ENCODE data around the gene SLC9A8.

Gene SLC9A8

DNA sequence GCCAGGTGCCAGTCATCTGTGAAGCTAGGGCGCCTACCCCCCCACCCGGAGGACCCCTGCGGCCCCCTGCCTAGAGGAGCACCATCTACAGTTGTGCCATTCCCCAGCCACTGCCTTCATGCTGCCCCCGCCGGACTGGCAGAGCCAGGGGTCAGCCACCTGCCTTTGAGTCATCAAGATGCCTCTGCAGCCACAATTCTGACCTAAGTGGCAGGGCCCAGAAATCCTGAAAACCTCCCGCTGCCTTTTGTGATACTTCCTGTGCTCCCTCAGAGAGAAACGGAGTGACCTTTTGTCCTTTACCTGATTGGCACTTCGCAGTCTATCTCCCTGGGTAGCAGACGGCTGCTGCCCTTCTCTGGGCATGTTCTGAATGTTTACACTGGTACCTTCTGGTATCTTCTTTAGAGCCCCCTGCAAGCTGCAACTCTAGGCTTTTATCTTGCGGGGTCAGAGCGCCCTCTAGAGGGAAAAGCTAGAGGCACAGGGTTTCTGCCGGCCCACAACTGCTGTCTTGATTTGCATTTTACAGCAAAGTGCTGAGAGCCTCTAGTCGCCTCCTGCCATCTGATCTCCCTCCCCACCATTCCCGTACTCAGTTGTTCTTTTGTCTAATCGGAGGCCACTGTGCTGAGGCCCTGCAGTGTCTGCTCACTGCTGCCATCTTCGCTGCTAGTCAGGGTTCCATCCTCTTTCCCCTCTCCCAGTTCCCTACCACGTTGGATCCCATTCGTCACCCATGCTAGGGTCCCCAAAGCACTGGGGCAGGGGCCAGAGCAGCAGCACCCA is 75.8 kb downstream of the SLC9A8 start:
- no peak for DNase-seq (ENCODE audit: low read depth, low spot score)
- Histone ChIP-seq H3K27ac (no peak overlapping the region), H3K9ac (ENCODE audit: insufficient read length) (no peak overlapping the region)

GRCh38 chr20:49889001-49889934 is 76.6 kb downstream of the SLC9A8 start:
- Histone ChIP-seq H3K27ac (no peak overlapping the region), H3K9ac (ENCODE audit: insufficient read length) (no peak overlapping the region)
- no peak for DNase-seq (ENCODE audit: low read depth, low spot score)

More for the DNA sequence above, 75.8 kb downstream of the SLC9A8 start:
- TF ChIP-seq EZH2 (IDR thresholded peaks at IDR 0.05), result no peak
- TF ChIP-seq POLR2AphosphoS5 (IDR thresholded peaks at IDR 0.05; ENCODE audit: borderline replicate concordance, low read depth, low read length), result no peak
- TF ChIP-seq FOXP2 (optimal IDR thresholded peaks at IDR 0.05; ENCODE audit: control extremely low read depth, extremely low read length, insufficient read depth), result no peak
- Histone ChIP-seq H3K9me3 (ENCODE audit: low read depth, low read length) (no peaks in the 10 kb centered on the region), H3K36me3 (ENCODE audit: insufficient read depth, low read length) (no peaks in the 10 kb centered on the region), H3K4me3 (no peak overlapping the region)

DNA sequence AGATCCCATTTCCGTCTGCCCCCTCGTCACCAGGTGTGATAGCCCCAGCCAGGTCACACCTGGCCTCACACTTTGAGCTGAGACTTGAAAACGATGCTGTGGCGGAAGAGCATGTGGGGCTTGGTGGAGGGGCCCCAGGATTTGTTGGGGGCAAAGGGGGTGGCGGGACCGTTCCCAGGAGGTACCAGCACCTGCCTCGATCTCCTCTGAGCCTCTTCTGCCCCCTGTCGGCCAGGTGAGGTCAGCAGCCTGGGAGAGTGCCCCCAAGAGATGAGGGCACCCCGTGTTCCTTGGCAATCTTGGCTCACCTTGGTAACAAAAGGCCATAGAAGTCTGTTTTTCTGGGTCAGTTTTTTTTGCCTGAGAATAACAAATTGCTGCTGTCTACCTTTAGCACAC is 77.3 kb downstream of the SLC9A8 start:
- no peak overlapping the region for H3K4me3 ChIP-seq
- H3K9me3 ChIP-seq (ENCODE audit: low read depth, low read length), result no peaks in the 10 kb centered on the region
- no peak overlapping the region for H3K9ac ChIP-seq (ENCODE audit: insufficient read length)
- no peak overlapping the region for H3K27ac ChIP-seq
- no peaks in the 10 kb centered on the region for H3K36me3 ChIP-seq (ENCODE audit: insufficient read depth, low read length)
- no peak for DNase-seq (ENCODE audit: low read depth, low spot score)
- TF ChIP-seq FOXP2 (optimal IDR thresholded peaks at IDR 0.05; ENCODE audit: control extremely low read depth, extremely low read length, insufficient read depth) (no peak), POLR2AphosphoS5 (IDR thresholded peaks at IDR 0.05; ENCODE audit: borderline replicate concordance, low read depth, low read length) (no peak), EZH2 (IDR thresholded peaks at IDR 0.05) (no peak)

More at GRCh38 chr20:49889001-49889934, 76.6 kb downstream of the SLC9A8 start:
- no peak overlapping the region for H3K4me3 ChIP-seq
- H3K36me3 ChIP-seq (ENCODE audit: insufficient read depth, low read length), result no peaks in the 10 kb centered on the region
- TF ChIP-seq FOXP2 (optimal IDR thresholded peaks at IDR 0.05; ENCODE audit: control extremely low read depth, extremely low read length, insufficient read depth), result no peak
- TF ChIP-seq EZH2 (IDR thresholded peaks at IDR 0.05), result no peak
- no peak for TF ChIP-seq POLR2AphosphoS5 (IDR thresholded peaks at IDR 0.05; ENCODE audit: borderline replicate concordance, low read depth, low read length)
- H3K9me3 ChIP-seq (ENCODE audit: low read depth, low read length), result no peaks in the 10 kb centered on the region

DNA sequence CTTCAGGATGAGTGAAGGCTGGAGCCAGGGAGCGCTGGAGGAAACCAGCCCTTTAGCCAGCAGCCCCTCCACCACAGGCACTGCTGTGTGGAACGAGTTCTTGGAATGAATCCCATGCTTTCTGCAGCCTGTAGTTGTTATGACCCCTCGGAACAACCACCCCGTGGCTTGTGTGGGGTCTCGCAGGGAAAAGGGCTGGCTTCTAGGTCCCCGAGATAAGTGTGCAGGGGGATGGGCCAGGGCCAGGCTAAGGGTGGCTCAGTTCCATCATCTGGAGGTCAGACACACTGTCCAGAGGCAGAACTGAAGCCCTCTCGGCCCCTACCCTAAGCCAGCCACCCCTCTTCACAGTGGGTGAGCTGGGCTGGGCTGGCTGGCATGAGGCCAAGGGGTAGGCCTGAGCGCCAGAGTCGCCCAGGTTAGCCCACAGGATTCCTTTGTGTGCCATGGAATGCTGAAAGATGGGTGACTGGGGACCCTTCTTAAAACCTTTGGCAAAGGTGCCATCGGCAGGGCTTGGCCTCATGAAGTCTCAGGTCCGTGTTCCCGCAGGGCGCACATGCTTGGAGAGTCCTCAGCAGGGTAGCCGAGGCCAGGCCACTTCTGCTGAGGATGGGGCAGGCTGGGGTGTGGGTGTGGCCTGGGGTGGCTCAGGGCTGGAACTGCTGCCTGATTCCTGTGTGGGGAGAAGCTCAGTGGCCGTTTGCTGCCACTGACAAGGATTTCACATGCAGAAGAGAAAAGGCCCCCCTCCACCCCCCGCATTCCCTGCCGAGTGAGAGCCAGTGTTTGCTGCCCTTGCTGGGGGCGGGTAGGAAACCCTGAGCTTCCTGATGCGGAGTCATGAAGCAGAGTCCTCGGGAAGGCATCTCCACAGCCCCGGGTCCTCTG is 78.1 kb downstream of the SLC9A8 start:
- no peak overlapping the region for H3K27ac ChIP-seq
- no peaks in the 10 kb centered on the region for H3K9me3 ChIP-seq (ENCODE audit: low read depth, low read length)
- H3K36me3 ChIP-seq (ENCODE audit: insufficient read depth, low read length), result no peaks in the 10 kb centered on the region
- TF ChIP-seq EZH2 (IDR thresholded peaks at IDR 0.05) (no peak), POLR2AphosphoS5 (IDR thresholded peaks at IDR 0.05; ENCODE audit: borderline replicate concordance, low read depth, low read length) (no peak), FOXP2 (optimal IDR thresholded peaks at IDR 0.05; ENCODE audit: control extremely low read depth, extremely low read length, insufficient read depth) (no peak)
- H3K9ac ChIP-seq (ENCODE audit: insufficient read length), result no peak overlapping the region
- H3K4me3 ChIP-seq, result no peak overlapping the region
- DNase-seq (ENCODE audit: low read depth, low spot score), result no peak

DNA sequence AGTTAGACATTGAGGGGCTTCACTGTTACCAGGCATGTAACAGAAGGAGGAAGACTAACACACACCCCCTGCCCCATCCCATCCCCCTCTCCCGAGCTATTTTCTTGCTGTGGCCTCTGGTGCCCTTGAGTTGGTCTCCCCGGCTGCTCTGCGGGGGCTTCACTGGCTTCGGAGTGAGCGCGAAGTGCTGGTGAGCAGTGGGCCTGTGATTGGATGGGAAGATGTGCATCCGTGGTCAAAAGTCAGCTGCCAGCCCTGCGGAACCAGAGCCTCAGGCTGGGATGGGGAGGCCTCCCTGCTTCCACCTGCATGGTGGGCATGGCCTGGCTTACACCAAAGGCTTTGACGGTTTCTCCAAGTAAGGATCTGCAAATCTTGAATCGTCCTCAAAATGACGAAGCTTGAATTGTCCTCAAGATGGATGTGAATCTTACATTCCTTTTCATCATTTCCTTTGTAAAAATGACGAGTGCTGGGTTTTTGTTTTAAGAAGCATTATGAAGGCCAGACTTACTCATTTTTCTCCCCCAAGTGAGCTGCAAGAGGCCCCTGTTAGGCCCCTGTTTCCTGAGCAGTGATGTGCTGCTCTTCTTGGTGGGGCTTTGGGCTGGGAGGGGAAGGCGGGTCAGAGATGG is 79.0 kb downstream of the SLC9A8 start:
- H3K27ac ChIP-seq, result peak overlapping the region; percentile 19; the same call in 1 of the 2 replicates
- H3K9ac ChIP-seq (ENCODE audit: insufficient read length), result no peak overlapping the region
- DNase-seq (ENCODE audit: low read depth, low spot score), result no peak
- H3K9me3 ChIP-seq (ENCODE audit: low read depth, low read length), result no peaks in the 10 kb centered on the region
- H3K36me3 ChIP-seq (ENCODE audit: insufficient read depth, low read length), result no peaks in the 10 kb centered on the region
- no peak for TF ChIP-seq FOXP2 (optimal IDR thresholded peaks at IDR 0.05; ENCODE audit: control extremely low read depth, extremely low read length, insufficient read depth)
- no peak for TF ChIP-seq POLR2AphosphoS5 (IDR thresholded peaks at IDR 0.05; ENCODE audit: borderline replicate concordance, low read depth, low read length)
- TF ChIP-seq EZH2 (IDR thresholded peaks at IDR 0.05), result no peak
- no peak overlapping the region for H3K4me3 ChIP-seq

DNA sequence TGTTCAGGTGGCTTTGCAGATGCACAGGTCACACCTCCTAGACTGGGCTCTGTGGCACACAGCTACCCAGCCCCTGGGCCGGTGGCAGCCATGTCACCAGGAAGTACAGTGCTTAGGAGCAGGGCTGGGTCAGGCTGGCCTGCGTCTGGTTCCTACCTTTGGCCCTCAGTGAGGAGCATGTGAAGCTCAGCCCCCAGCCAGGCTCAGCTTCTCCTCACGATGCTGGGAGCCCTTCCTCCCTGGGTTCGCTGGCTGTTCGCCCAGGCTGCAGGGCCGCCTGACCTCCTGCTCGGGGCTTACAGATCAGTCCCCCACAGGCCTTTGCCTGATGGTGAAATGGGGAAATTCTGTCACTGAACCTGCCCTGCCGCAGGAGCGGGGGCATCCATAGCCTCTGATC is 79.6 kb downstream of the SLC9A8 start:
- no peak for TF ChIP-seq FOXP2 (optimal IDR thresholded peaks at IDR 0.05; ENCODE audit: control extremely low read depth, extremely low read length, insufficient read depth)
- Histone ChIP-seq H3K27ac (peak overlapping the region; percentile 19; the same call in 1 of the 2 replicates), H3K36me3 (ENCODE audit: insufficient read depth, low read length) (no peaks in the 10 kb centered on the region), H3K9ac (ENCODE audit: insufficient read length) (no peak overlapping the region), H3K4me3 (no peak overlapping the region), H3K9me3 (ENCODE audit: low read depth, low read length) (no peaks in the 10 kb centered on the region)
- DNase-seq (ENCODE audit: low read depth, low spot score), result no peak

GRCh38 chr20:49892817-49893216 is 80.2 kb downstream of the SLC9A8 start:
- TF ChIP-seq POLR2AphosphoS5 (IDR thresholded peaks at IDR 0.05; ENCODE audit: borderline replicate concordance, low read depth, low read length) (no peak), EZH2 (IDR thresholded peaks at IDR 0.05) (no peak), FOXP2 (optimal IDR thresholded peaks at IDR 0.05; ENCODE audit: control extremely low read depth, extremely low read length, insufficient read depth) (no peak)
- no peaks in the 10 kb centered on the region for H3K9me3 ChIP-seq (ENCODE audit: low read depth, low read length)
- no peak for DNase-seq (ENCODE audit: low read depth, low spot score)
- no peaks in the 10 kb centered on the region for H3K36me3 ChIP-seq (ENCODE audit: insufficient read depth, low read length)
- H3K4me3 ChIP-seq, result no peak overlapping the region
- no peak overlapping the region for H3K27ac ChIP-seq
- H3K9ac ChIP-seq (ENCODE audit: insufficient read length), result no peak overlapping the region
